Activated naive CD8-positive, alpha-beta T cell treated with anti-CD3 and anti-CD28 coated beads, Interleukin-2, amount 50 U/mL, for 24 hours (primary cell): Measurements from ENCODE around the gene PAK6.

Source experiments
- ATAC-seq: fragments of 150-1000 bp; cut with Tn5 transposase; one replicate; pipeline ENCODE4 v1.10.0; 2021
- DNase-seq: peaks from one replicate; pipeline ENCODE4 v3.0.0; 2021
- H3K27ac Mint-ChIP-seq: one replicate; pipeline ENCODE4 v1.8.0; 2021; ENCODE audit warnings: mild to moderate bottlenecking, mixed read lengths
- H3K27me3 Mint-ChIP-seq: one replicate; pipeline ENCODE4 v1.8.0; 2021; ENCODE audit warnings: mixed read lengths
- H3K36me3 Mint-ChIP-seq: one replicate; pipeline ENCODE4 v1.8.0; 2021; ENCODE audit warnings: low read depth, mixed read lengths
- H3K4me1 Mint-ChIP-seq: one replicate; pipeline ENCODE4 v1.8.0; 2021; ENCODE audit warnings: mixed read lengths
- H3K4me3 Mint-ChIP-seq: one replicate; pipeline ENCODE4 v1.8.0; 2021; ENCODE audit warnings: mild to moderate bottlenecking, moderate library complexity, mixed read lengths
- H3K9me3 Mint-ChIP-seq: one replicate; pipeline ENCODE4 v1.8.0; 2021; ENCODE audit warnings: mixed read lengths

PAK6 gene

GRCh38 chr15:40283615-40284300 lies 44.9 kb downstream of the PAK6 start:
- no peak for DNase-seq
- H3K27ac Mint-ChIP-seq, result no peak overlapping the region
- no peaks in the 10 kb centered on the region for H3K36me3 Mint-ChIP-seq
- no peaks in the 10 kb centered on the region for H3K9me3 Mint-ChIP-seq
- H3K4me1 Mint-ChIP-seq, result peaks cover 4% of the 10 kb centered on the region
- no peak overlapping the region for H3K4me3 Mint-ChIP-seq
- H3K27me3 Mint-ChIP-seq, result peaks cover 22% of the 10 kb centered on the region
- ATAC-seq, result no peak

- ATAC-seq (no peak), DNase-seq (no peak)
- H3K36me3 Mint-ChIP-seq, result no peaks in the 10 kb centered on the region
- H3K4me3 Mint-ChIP-seq, result no peak overlapping the region
- H3K27me3 Mint-ChIP-seq, result peaks cover 14% of the 10 kb centered on the region
- no peaks in the 10 kb centered on the region for H3K9me3 Mint-ChIP-seq
- H3K27ac Mint-ChIP-seq, result no peak overlapping the region
- H3K4me1 Mint-ChIP-seq, result peaks cover 4% of the 10 kb centered on the region
Observed at GRCh38 chr15:40285151-40285550, 46.3 kb downstream of the PAK6 start.

GRCh38 chr15:40285554-40286011 lies 46.7 kb downstream of the PAK6 start:
- ATAC-seq (no peak), DNase-seq (no peak)
- peaks cover 10% of the 10 kb centered on the region for H3K27me3 Mint-ChIP-seq
- H3K9me3 Mint-ChIP-seq, result no peaks in the 10 kb centered on the region
- no peak overlapping the region for H3K4me3 Mint-ChIP-seq
- H3K4me1 Mint-ChIP-seq, result peaks cover 4% of the 10 kb centered on the region
- no peak overlapping the region for H3K27ac Mint-ChIP-seq
- H3K36me3 Mint-ChIP-seq, result no peaks in the 10 kb centered on the region

GRCh38 chr15:40286061-40286532 lies 47.2 kb downstream of the PAK6 start:
- DNase-seq (no peak), ATAC-seq (no peak)
- Mint-ChIP-seq H3K4me3 (no peak overlapping the region), H3K4me1 (peaks cover 2% of the 10 kb centered on the region), H3K9me3 (no peaks in the 10 kb centered on the region), H3K27ac (no peak overlapping the region), H3K36me3 (no peaks in the 10 kb centered on the region), H3K27me3 (peaks cover 4% of the 10 kb centered on the region)

GRCh38 chr15:40286794-40287193 lies 47.9 kb downstream of the PAK6 start:
- Mint-ChIP-seq H3K36me3 (no peaks in the 10 kb centered on the region), H3K9me3 (no peaks in the 10 kb centered on the region), H3K27me3 (peaks cover 2% of the 10 kb centered on the region), H3K4me1 (peaks cover 1% of the 10 kb centered on the region), H3K4me3 (no peak overlapping the region), H3K27ac (no peak overlapping the region)
- ATAC-seq (no peak), DNase-seq (no peak)

GRCh38 chr15:40287505-40287904 lies 48.6 kb downstream of the PAK6 start:
- DNase-seq (no peak), ATAC-seq (no peak)
- Mint-ChIP-seq H3K4me1 (peaks cover 1% of the 10 kb centered on the region), H3K4me3 (no peak overlapping the region), H3K27me3 (peaks cover 2% of the 10 kb centered on the region), H3K36me3 (no peaks in the 10 kb centered on the region), H3K27ac (no peak overlapping the region), H3K9me3 (no peaks in the 10 kb centered on the region)

GRCh38 chr15:40287968-40288367 lies 49.1 kb downstream of the PAK6 start:
- H3K27ac Mint-ChIP-seq, result no peak overlapping the region

GRCh38 chr15:40289140-40289775 lies 50.4 kb downstream of the PAK6 start:
- no peak for DNase-seq
- no peak overlapping the region for H3K27ac Mint-ChIP-seq
- H3K4me1 Mint-ChIP-seq, result no peaks in the 10 kb centered on the region
- H3K36me3 Mint-ChIP-seq, result no peaks in the 10 kb centered on the region
- no peaks in the 10 kb centered on the region for H3K9me3 Mint-ChIP-seq
- H3K27me3 Mint-ChIP-seq, result no peaks in the 10 kb centered on the region
- H3K4me3 Mint-ChIP-seq, result no peak overlapping the region
- ATAC-seq, result no peak

More at GRCh38 chr15:40287968-40288367, 49.1 kb downstream of the PAK6 start:
- DNase-seq (no peak), ATAC-seq (no peak)
- H3K36me3 Mint-ChIP-seq, result no peaks in the 10 kb centered on the region
- peaks cover 2% of the 10 kb centered on the region for H3K27me3 Mint-ChIP-seq
- no peak overlapping the region for H3K4me3 Mint-ChIP-seq
- H3K4me1 Mint-ChIP-seq, result peaks cover 1% of the 10 kb centered on the region
- no peaks in the 10 kb centered on the region for H3K9me3 Mint-ChIP-seq

GRCh38 chr15:40290545-40290917 lies 51.7 kb downstream of the PAK6 start:
- Mint-ChIP-seq H3K36me3 (peaks cover 1% of the 10 kb centered on the region), H3K4me3 (no peak overlapping the region)
- no peak for ATAC-seq

GRCh38 chr15:40290918-40291574 lies 52.2 kb downstream of the PAK6 start:
- no peak for DNase-seq
- Mint-ChIP-seq H3K36me3 (peaks cover 2% of the 10 kb centered on the region), H3K4me1 (no peaks in the 10 kb centered on the region)

More at GRCh38 chr15:40290545-40290917, 51.7 kb downstream of the PAK6 start:
- no peaks in the 10 kb centered on the region for H3K27me3 Mint-ChIP-seq
- H3K9me3 Mint-ChIP-seq, result no peaks in the 10 kb centered on the region
- no peak for DNase-seq
- no peak overlapping the region for H3K27ac Mint-ChIP-seq
- no peaks in the 10 kb centered on the region for H3K4me1 Mint-ChIP-seq

GRCh38 chr15:40292246-40292645 lies 53.4 kb downstream of the PAK6 start:
- H3K4me1 Mint-ChIP-seq, result no peaks in the 10 kb centered on the region
- peaks cover 2% of the 10 kb centered on the region for H3K36me3 Mint-ChIP-seq

More at GRCh38 chr15:40290918-40291574, 52.2 kb downstream of the PAK6 start:
- H3K4me3 Mint-ChIP-seq, result no peak overlapping the region
- no peaks in the 10 kb centered on the region for H3K27me3 Mint-ChIP-seq
- no peaks in the 10 kb centered on the region for H3K9me3 Mint-ChIP-seq
- H3K27ac Mint-ChIP-seq, result no peak overlapping the region
- no peak for ATAC-seq

GRCh38 chr15:40293006-40293405 lies 54.1 kb downstream of the PAK6 start:
- Mint-ChIP-seq H3K36me3 (peaks cover 2% of the 10 kb centered on the region), H3K9me3 (no peaks in the 10 kb centered on the region), H3K4me1 (no peaks in the 10 kb centered on the region), H3K27ac (no peak overlapping the region), H3K27me3 (no peaks in the 10 kb centered on the region), H3K4me3 (no peak overlapping the region)
- no peak for ATAC-seq
- DNase-seq, result no peak

More at GRCh38 chr15:40292246-40292645, 53.4 kb downstream of the PAK6 start:
- H3K4me3 Mint-ChIP-seq, result no peak overlapping the region
- ATAC-seq (no peak), DNase-seq (no peak)
- H3K9me3 Mint-ChIP-seq, result no peaks in the 10 kb centered on the region
- no peak overlapping the region for H3K27ac Mint-ChIP-seq
- H3K27me3 Mint-ChIP-seq, result no peaks in the 10 kb centered on the region

GRCh38 chr15:40293905-40294895 lies 55.3 kb downstream of the PAK6 start:
- Mint-ChIP-seq H3K36me3 (peaks cover 4% of the 10 kb centered on the region), H3K27me3 (no peaks in the 10 kb centered on the region), H3K27ac (no peak overlapping the region), H3K4me1 (no peaks in the 10 kb centered on the region), H3K4me3 (no peak overlapping the region), H3K9me3 (no peaks in the 10 kb centered on the region)
- no peak for ATAC-seq
- no peak for DNase-seq

- no peak for ATAC-seq
- H3K36me3 Mint-ChIP-seq, result peaks cover 12% of the 10 kb centered on the region
- no peaks in the 10 kb centered on the region for H3K4me1 Mint-ChIP-seq
- H3K27ac Mint-ChIP-seq, result no peak overlapping the region
- no peaks in the 10 kb centered on the region for H3K27me3 Mint-ChIP-seq
- H3K4me3 Mint-ChIP-seq, result no peak overlapping the region
- H3K9me3 Mint-ChIP-seq, result no peaks in the 10 kb centered on the region
- DNase-seq, result no peak
Observed at GRCh38 chr15:40295297-40295696, 56.4 kb downstream of the PAK6 start.
